H1 (cell line): ENCODE measurements around the gene ITGA4. TPM values are rescaled to one million over a fixed set of nuclear protein-coding genes. Genes with fewer than 3 reads are reported as not detected.

Experiments used
- RXRA ChIP-seq: IDR thresholded peaks from 2 replicates; pipeline ENCODE4 v1.6.1; 2011; ENCODE audit warnings: low read depth, mild to moderate bottlenecking, low read length, moderate library complexity; ENCODE audit not compliant: insufficient read depth
- SIRT6 ChIP-seq: IDR thresholded peaks from one replicate; pipeline ENCODE4 v1.7.1; 2012; ENCODE audit warnings: low read length, inconsistent platforms
- polyA plus RNA-seq, 7 experiments: library from polyadenylated mRNA; depleted of rRNA in 3 of 7; stranded (reverse) in 5 of 7; unstranded in 2 of 7; fragments of >200 nt in 5 of 7; fragments of 200-250 nt in 2 of 7; gene quantifications; 1 replicate in 5 of 7; 2 replicates in 1 of 7; 4 replicates in 1 of 7; pipeline versions ENCODE4 v1.2.1 to v1.2.3, GENCODE V29; 2011 to 2013; ENCODE audit warnings: missing spikeins in 2 of 7, mixed read lengths in 2 of 7
- total RNA-seq: library from RNA; stranded (reverse); fragmentation: NEBNext Ultra II Directional; extraction: Animal tissue kit (Norgen Biotek cat#: 25700); gene quantifications from 2 replicates; pipeline ENCODE4 v1.2.1, GENCODE V29; 2021

The ITGA4 gene
- total and polyA plus RNA-seq, 2 of the 8 experiments (the other 6 are each of a cell fraction or from before 2014, with no cell fraction given): 0.60 to 2.1 TPM

DNA sequence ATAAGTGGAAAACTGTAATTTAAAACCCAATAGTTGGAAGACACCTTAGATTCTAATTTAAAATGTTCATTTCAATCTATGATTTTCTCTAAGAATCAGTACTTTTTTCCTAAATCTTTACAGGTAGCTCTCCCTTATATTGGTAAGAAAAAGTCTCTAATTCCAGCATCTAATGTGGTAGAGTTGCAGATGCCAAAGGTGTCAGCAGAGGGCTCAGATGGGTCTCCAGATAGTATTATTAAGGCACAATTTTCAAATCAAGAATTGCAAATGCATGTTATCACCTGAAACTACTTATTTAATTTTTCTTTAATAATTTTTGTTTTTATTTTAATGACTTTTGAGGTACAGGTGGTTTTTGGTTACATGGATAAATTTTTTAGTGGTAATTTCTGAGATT lies 25.5 kb upstream of the ITGA4 start (continued):
- TF ChIP-seq SIRT6 (no peak), RXRA (no peak)
